Immature natural killer cell (primary cell): Measurements from ENCODE around the gene SLC24A5. TPM values are rescaled to one million over a fixed set of nuclear protein-coding genes. Genes with fewer than 3 reads are reported as not detected.
A peak's percentile ranks its signal among the peaks of the same experiment; 100 is the strongest.

ENCODE experiments used
- DNase-seq, 3 donors: peaks; one replicate each; pipeline ENCODE4 v3.0.0; 2022; ENCODE audit warnings: mixed read lengths in 1 of 3
- H3K27ac Mint-ChIP-seq, 6 donors: one replicate each; pipeline ENCODE4 v1.8.0; 2020; ENCODE audit warnings: mixed read lengths in 6 of 6, mild to moderate bottlenecking in 5 of 6, inconsistent platforms in 4 of 6, moderate library complexity in 3 of 6
- H3K27me3 Mint-ChIP-seq, 3 donors: one replicate each; pipeline ENCODE4 v1.8.0; 2020 to 2021; ENCODE audit warnings: low read depth in 3 of 3, mild to moderate bottlenecking in 3 of 3, mixed read lengths in 3 of 3, moderate library complexity in 3 of 3, inconsistent platforms in 1 of 3
- H3K36me3 Mint-ChIP-seq, 3 donors: one replicate each; pipeline ENCODE4 v1.8.0; 2020; ENCODE audit warnings: mixed read lengths in 3 of 3, inconsistent platforms in 2 of 3, mild to moderate bottlenecking in 2 of 3
- H3K4me1 Mint-ChIP-seq, 2 donors: one replicate each; pipeline ENCODE4 v1.8.0; 2020; ENCODE audit warnings: inconsistent platforms in 2 of 2, mild to moderate bottlenecking in 2 of 2, mixed read lengths in 2 of 2, moderate library complexity in 1 of 2
- H3K4me3 Mint-ChIP-seq, 5 donors: one replicate each; pipeline ENCODE4 v1.8.0; 2020; ENCODE audit warnings: mild to moderate bottlenecking in 5 of 5, mixed read lengths in 5 of 5, inconsistent platforms in 3 of 5, moderate library complexity in 3 of 5
- H3K9me3 Mint-ChIP-seq, 6 donors: one replicate each; pipeline ENCODE4 v1.8.0; 2020; ENCODE audit warnings: mild to moderate bottlenecking in 6 of 6, mixed read lengths in 6 of 6, inconsistent platforms in 4 of 6, moderate library complexity in 3 of 6
- polyA plus RNA-seq, 3 donors: library from polyadenylated mRNA; unstranded; fragments of 300-500 nt; fragmentation: Illumina TruSeq; gene quantifications; one replicate each; pipeline ENCODE4 v1.2.3, GENCODE V29; 2021

SLC24A5 gene
- polyA plus RNA-seq, 3 donors from 2014 or later, result not detected

DNA sequence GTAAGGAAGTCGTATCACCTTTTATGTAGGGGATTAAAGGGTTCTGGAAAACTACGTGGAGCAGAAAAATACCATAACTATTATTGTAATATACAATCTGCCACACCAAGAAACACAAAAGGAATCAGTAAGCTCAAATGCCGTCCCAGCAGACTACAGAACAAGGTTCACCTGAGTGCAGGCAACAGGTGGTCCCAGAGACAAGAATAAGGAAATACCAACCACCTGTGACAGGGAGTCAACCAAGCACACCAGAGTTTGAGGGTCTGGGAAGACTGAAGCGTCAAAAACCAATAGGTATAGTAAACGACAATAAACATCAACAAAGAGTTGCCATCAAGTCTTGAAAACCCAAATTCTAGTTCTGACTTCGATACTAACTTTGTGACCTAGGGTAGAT is 12.1 kb downstream of the SLC24A5 start:
- no peaks in the 10 kb centered on the region for H3K27me3 Mint-ChIP-seq
- DNase-seq, result no peak
- no peak overlapping the region for H3K4me3 Mint-ChIP-seq
- peaks cover 0 to 4% (median 0%) of the 10 kb centered on the region in 3 donors for H3K36me3 Mint-ChIP-seq
- H3K27ac Mint-ChIP-seq, result no peak overlapping the region
- peaks cover 0 to 3% (median 0%) of the 10 kb centered on the region in 6 donors for H3K9me3 Mint-ChIP-seq
- H3K4me1 Mint-ChIP-seq, result no peaks in the 10 kb centered on the region

GRCh38 chr15:48143856-48144255 is 23.1 kb downstream of the SLC24A5 start:
- H3K27me3 Mint-ChIP-seq, result peaks cover 0 to 2% (median 0%) of the 10 kb centered on the region in 3 donors
- H3K36me3 Mint-ChIP-seq, result peaks cover 4 to 7% (median 6%) of the 10 kb centered on the region in 3 donors
- no peaks in the 10 kb centered on the region for H3K9me3 Mint-ChIP-seq
- H3K4me3 Mint-ChIP-seq, result no peak overlapping the region
- no peak overlapping the region for H3K27ac Mint-ChIP-seq
- DNase-seq, result no peak
- H3K4me1 Mint-ChIP-seq, result peaks cover 0 to 2% of the 10 kb centered on the region in 2 donors

DNA sequence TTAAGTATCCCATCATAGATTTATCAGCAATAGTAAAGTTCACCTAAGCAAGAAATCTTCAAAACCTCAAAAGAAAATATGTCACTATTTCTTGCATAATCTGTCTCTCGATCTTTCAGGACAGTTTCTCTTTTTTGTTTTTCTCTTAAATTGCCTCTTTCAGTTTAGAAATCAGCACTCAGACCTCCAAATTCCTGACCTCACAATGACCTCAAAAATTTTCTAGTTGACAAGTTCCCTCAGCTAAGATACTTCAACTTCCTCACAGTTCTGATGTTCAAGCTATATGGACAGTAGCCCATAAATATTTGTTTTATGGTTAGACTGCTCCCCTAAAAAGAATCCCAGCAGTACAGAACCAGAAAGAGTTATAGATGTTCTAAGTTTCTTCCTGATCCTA is 24.1 kb downstream of the SLC24A5 start:
- DNase-seq, result no peak
- Mint-ChIP-seq H3K36me3 (peaks cover 4 to 7% (median 6%) of the 10 kb centered on the region in 3 donors), H3K27me3 (peaks cover 0 to 2% (median 0%) of the 10 kb centered on the region in 3 donors), H3K4me3 (no peak overlapping the region), H3K4me1 (peaks cover 0 to 2% of the 10 kb centered on the region in 2 donors), H3K27ac (no peak overlapping the region), H3K9me3 (peaks cover 0 to 1% (median 0%) of the 10 kb centered on the region in 6 donors)

- Mint-ChIP-seq H3K27me3 (no peaks in the 10 kb centered on the region), H3K9me3 (peaks cover 0 to 1% (median 0%) of the 10 kb centered on the region in 6 donors), H3K4me3 (no peak overlapping the region), H3K27ac (no peak overlapping the region), H3K36me3 (peaks cover 4 to 7% (median 6%) of the 10 kb centered on the region in 3 donors), H3K4me1 (peaks cover 0 to 2% of the 10 kb centered on the region in 2 donors)
- DNase-seq, result no peak
Measured at GRCh38 chr15:48145923-48146322, 25.1 kb downstream of the SLC24A5 start.

- Mint-ChIP-seq H3K36me3 (peaks cover 4 to 11% (median 5%) of the 10 kb centered on the region in 3 donors), H3K27me3 (no peaks in the 10 kb centered on the region), H3K4me1 (peaks cover 0 to 2% of the 10 kb centered on the region in 2 donors), H3K4me3 (no peak overlapping the region), H3K27ac (no peak overlapping the region), H3K9me3 (peaks cover 0 to 1% (median 0%) of the 10 kb centered on the region in 6 donors)
- DNase-seq, result no peak
Measured at GRCh38 chr15:48147358-48147757, 26.6 kb downstream of the SLC24A5 start.

DNA sequence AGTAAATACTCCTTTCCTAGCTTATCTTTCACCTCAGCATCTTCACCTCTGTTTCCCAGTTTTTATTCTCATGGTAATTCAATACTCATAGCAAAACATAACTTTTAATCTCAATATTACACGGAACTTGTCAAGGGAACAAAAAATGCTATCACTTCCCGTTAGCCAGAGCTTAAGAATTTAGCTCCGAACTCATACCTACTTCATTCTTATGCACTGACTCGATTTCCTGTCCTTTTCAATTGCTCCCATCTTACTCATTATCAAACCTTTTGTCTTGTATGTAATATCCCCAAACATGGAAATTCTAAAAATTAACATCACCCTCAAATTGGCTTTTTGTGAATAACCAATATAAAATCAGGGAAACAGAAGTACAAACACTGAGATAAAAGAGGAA is 29.1 kb downstream of the SLC24A5 start:
- peaks cover 0 to 1% of the 10 kb centered on the region in 2 donors for H3K4me1 Mint-ChIP-seq
- no peak overlapping the region for H3K27ac Mint-ChIP-seq
- peaks cover 0 to 2% (median 0%) of the 10 kb centered on the region in 6 donors for H3K9me3 Mint-ChIP-seq
- no peak for DNase-seq
- no peaks in the 10 kb centered on the region for H3K27me3 Mint-ChIP-seq
- no peak overlapping the region for H3K4me3 Mint-ChIP-seq
- peaks cover 9 to 14% (median 9%) of the 10 kb centered on the region in 3 donors for H3K36me3 Mint-ChIP-seq

GRCh38 chr15:48153526-48153925 is 32.7 kb downstream of the SLC24A5 start:
- H3K36me3 Mint-ChIP-seq, result peaks cover 5 to 19% (median 10%) of the 10 kb centered on the region in 3 donors
- no peak overlapping the region for H3K27ac Mint-ChIP-seq
- no peaks in the 10 kb centered on the region for H3K4me1 Mint-ChIP-seq
- H3K4me3 Mint-ChIP-seq, result no peak overlapping the region
- no peaks in the 10 kb centered on the region for H3K27me3 Mint-ChIP-seq
- H3K9me3 Mint-ChIP-seq, result peaks cover 0 to 2% (median 0%) of the 10 kb centered on the region in 6 donors
- no peak for DNase-seq

GRCh38 chr15:48168616-48169015 is 47.8 kb downstream of the SLC24A5 start:
- DNase-seq, result no peak
- no peak overlapping the region for H3K27ac Mint-ChIP-seq
- H3K4me3 Mint-ChIP-seq, result no peak overlapping the region
- H3K36me3 Mint-ChIP-seq, result peaks cover 0 to 11% (median 5%) of the 10 kb centered on the region in 3 donors
- H3K4me1 Mint-ChIP-seq, result no peaks in the 10 kb centered on the region
- no peaks in the 10 kb centered on the region for H3K9me3 Mint-ChIP-seq
- H3K27me3 Mint-ChIP-seq, result no peaks in the 10 kb centered on the region

GRCh38 chr15:48170981-48171380 is 50.2 kb downstream of the SLC24A5 start:
- no peaks in the 10 kb centered on the region for H3K4me1 Mint-ChIP-seq
- H3K27ac Mint-ChIP-seq, result no peak overlapping the region
- H3K27me3 Mint-ChIP-seq, result peaks cover 0 to 2% (median 0%) of the 10 kb centered on the region in 3 donors
- H3K36me3 Mint-ChIP-seq, result peaks cover 0 to 8% (median 5%) of the 10 kb centered on the region in 3 donors
- no peaks in the 10 kb centered on the region for H3K9me3 Mint-ChIP-seq
- H3K4me3 Mint-ChIP-seq, result no peak overlapping the region
- no peak for DNase-seq

- Mint-ChIP-seq H3K27me3 (peaks cover 0 to 6% (median 2%) of the 10 kb centered on the region in 3 donors), H3K9me3 (no peaks in the 10 kb centered on the region), H3K36me3 (no peaks in the 10 kb centered on the region), H3K27ac (no peak overlapping the region), H3K4me3 (no peak overlapping the region), H3K4me1 (peaks cover 10 to 14% of the 10 kb centered on the region in 2 donors)
- no peak for DNase-seq
Measured at GRCh38 chr15:48175126-48175525, 54.3 kb downstream of the SLC24A5 start.

DNA sequence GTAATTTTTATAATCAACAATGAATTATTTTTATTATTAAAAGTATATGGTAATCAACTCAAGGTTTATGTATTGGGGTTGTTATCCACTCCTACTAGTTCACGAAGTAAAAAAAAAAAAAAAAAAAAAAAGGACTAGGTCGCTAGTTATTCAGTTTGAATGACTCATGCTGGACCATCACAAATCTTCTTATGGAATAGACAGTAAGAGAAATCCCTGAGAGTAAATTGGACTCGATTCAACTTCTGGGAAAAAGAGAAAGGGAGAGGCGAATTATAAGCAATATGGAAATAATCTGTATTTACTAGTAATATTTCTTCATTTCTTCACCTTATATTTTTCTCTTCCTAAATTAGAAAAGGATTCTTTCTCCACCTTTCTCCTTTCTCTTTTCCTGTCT is 55.3 kb downstream of the SLC24A5 start:
- peaks cover 10 to 14% of the 10 kb centered on the region in 2 donors for H3K4me1 Mint-ChIP-seq
- H3K27me3 Mint-ChIP-seq, result peaks cover 0 to 6% (median 2%) of the 10 kb centered on the region in 3 donors
- DNase-seq, result no peak
- peak overlapping the region in 2 of 5 donors; percentile 25 to 91 for H3K4me3 Mint-ChIP-seq
- H3K27ac Mint-ChIP-seq, result peak overlapping the region in 1 of 6 donors; percentile 39
- no peaks in the 10 kb centered on the region for H3K9me3 Mint-ChIP-seq
- no peaks in the 10 kb centered on the region for H3K36me3 Mint-ChIP-seq

DNA sequence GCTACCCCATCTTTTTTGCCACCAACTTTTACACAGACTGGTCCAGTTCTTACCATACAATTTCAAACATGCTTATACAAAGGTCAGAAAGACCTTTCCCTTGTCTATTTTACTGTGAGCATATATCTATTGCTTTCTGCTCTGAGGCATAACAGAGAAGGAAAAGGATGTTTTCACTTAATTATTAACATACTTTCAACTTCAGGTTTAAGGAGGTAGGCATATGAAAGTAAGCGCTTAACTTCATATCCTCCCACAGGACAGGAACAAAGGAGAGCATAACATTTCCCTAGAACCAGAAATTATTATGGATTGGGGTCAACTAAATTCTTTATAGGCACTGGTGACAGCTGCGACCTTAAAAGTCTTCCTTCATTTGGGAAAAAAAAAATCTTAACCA is 56.2 kb downstream of the SLC24A5 start:
- Mint-ChIP-seq H3K27ac (peak overlapping the region in 2 of 6 donors; percentile 51 to 54), H3K4me3 (peak overlapping the region; percentile 85 to 92 (median 90)), H3K36me3 (no peaks in the 10 kb centered on the region), H3K27me3 (peaks cover under 1 to 6% (median 2%) of the 10 kb centered on the region in 3 donors), H3K4me1 (peaks cover 10 to 14% of the 10 kb centered on the region in 2 donors), H3K9me3 (peaks cover 0 to 2% (median 0%) of the 10 kb centered on the region in 6 donors)
- DNase-seq, result no peak

GRCh38 chr15:48177383-48177765 is 56.6 kb downstream of the SLC24A5 start:
- H3K9me3 Mint-ChIP-seq, result peaks cover 0 to 5% (median 0%) of the 10 kb centered on the region in 6 donors
- peak overlapping the region; percentile 85 to 92 (median 90) for H3K4me3 Mint-ChIP-seq
- no peaks in the 10 kb centered on the region for H3K36me3 Mint-ChIP-seq
- H3K27me3 Mint-ChIP-seq, result peaks cover 3 to 6% (median 3%) of the 10 kb centered on the region in 3 donors
- peak overlapping the region; percentile 51 to 87 (median 70) for H3K27ac Mint-ChIP-seq
- H3K4me1 Mint-ChIP-seq, result peaks cover 10 to 14% of the 10 kb centered on the region in 2 donors
- peak; percentile 14 to 19 (median 17) for DNase-seq

DNA sequence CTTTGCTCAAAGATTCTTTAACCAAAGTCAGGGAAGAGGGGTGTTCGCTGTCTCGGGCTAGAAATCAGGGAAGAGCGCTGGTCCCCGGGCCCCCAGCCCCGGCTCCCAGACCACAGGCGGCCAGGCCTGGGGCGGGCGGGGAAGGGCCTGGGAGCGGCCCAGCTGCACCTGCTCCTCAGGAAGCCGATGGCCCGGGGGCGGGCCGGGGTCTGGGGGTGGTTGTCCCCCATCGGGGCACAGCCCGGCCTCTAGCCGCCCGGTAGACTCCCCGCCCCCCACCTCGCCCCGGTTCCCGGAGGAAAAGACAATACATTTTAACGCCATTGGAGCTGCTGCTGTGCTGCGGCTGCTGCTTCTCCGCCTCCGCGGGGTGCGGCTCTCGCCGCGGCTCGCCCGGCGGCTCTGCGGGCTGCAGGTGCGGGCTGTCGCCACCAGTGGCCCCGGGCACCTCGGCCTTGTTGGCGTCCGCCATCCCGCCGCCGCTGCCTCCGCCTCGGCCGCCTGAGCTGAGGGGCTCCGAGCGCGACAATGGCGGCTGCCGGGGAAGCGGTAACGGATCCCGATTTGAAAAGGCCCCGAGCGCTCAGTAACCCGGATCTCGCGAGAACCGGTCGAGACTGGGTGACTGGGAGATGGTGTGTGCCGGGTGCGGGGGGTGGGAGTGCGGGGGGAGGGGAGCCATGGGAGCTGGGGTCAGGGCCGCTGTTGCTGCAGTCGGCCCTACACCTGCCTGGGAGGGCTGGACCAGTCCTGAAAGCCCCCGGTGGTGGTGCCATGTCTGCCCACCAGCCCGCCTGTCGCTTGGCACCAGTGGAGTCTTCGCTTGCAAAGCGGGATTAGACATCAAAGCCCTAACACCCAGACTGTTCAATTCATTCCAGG is 57.2 kb downstream of the SLC24A5 start, which contains the start of gene MYEF2:
Gene MYEF2 (minus strand): TSS at position 530 of the 882 bp plus-strand sequence. CDS start 58 bp downstream, at position 472.
- peak within 1 kb of the TSS; percentile 51 to 87 (median 70) for H3K27ac Mint-ChIP-seq
- H3K9me3 Mint-ChIP-seq, result peaks cover 0 to 5% (median 0%) of the 10 kb centered on the region in 6 donors
- DNase-seq, result peak; percentile 24 to 53 (median 51)
- peak within 1 kb of the TSS; percentile 85 to 92 (median 90) for H3K4me3 Mint-ChIP-seq
- peaks cover 10 to 14% of the 10 kb centered on the region in 2 donors for H3K4me1 Mint-ChIP-seq
- H3K36me3 Mint-ChIP-seq, result no peaks in the 10 kb centered on the region
- H3K27me3 Mint-ChIP-seq, result peaks cover 3 to 6% (median 3%) of the 10 kb centered on the region in 3 donors
